Psoas muscle (tissue), 8 donors: Measurements from ENCODE around the gene TCF19. TPM values are rescaled to one million over a fixed set of nuclear protein-coding genes. Genes with fewer than 3 reads are reported as not detected.

Experiments
- ATAC-seq, 4 donors: fragments of 200-7000 bp; cut with Tn5 transposase; one replicate each; pipeline ENCODE4 v1.9.1; 2020; ENCODE audit warnings: moderate library complexity in 3 of 4, mild to moderate bottlenecking in 2 of 4
- DNase-seq, 2 donors: peaks; one replicate each; pipeline ENCODE4 v3.0.0-alpha.2; 2020
- H3K27ac ChIP-seq: fragments of 200-600 bp; one replicate; pipeline ENCODE4 v1.8.0; 2022
- H3K27me3 ChIP-seq, 3 donors: fragments of 200-600 bp in 1 of 3; one replicate each; pipeline versions ENCODE4 v1.6.1 to v1.8.0; 2013 to 2022; ENCODE audit warnings: low read length in 2 of 3, mild to moderate bottlenecking in 2 of 3, moderate library complexity in 1 of 3; ENCODE audit not compliant: insufficient read depth in 3 of 3
- H3K36me3 ChIP-seq, 2 donors: fragments of 200-600 bp in 1 of 2; one replicate each; pipeline versions ENCODE4 v1.6.1 to v1.8.0; 2013 to 2022; ENCODE audit warnings: low read depth in 1 of 2, mild to moderate bottlenecking in 1 of 2, moderate library complexity in 1 of 2; ENCODE audit not compliant: insufficient read depth in 1 of 2
- H3K4me1 ChIP-seq: fragments of 200-600 bp; one replicate; pipeline ENCODE4 v1.8.0; 2022
- H3K4me3 ChIP-seq: fragments of 200-600 bp; one replicate; pipeline ENCODE4 v1.8.0; 2022; ENCODE audit warnings: mild to moderate bottlenecking
- H3K9me3 ChIP-seq: fragments of 200-600 bp; one replicate; pipeline ENCODE4 v1.8.0; 2022
- WGBS, 3 donors: extraction: QIAGEN DNeasy Blood & Tissue Kit; methylation state at CpG; one replicate each; pipeline versions ENCODE4 v1.1.6 to v1.1.7; 2013; 5-methylcytosine and 5-hydroxymethylcytosine counted together
- intact Hi-C, 2 donors: fragments of 100-400 bp; cut with DNase I; formaldehyde crosslinking; loops; one replicate each; pipeline versions ENCODE4 v1.11.0 to v1.14.2; 2022
- polyA plus RNA-seq, 3 donors: library from polyadenylated mRNA; stranded (reverse); fragments of 200-250 nt; gene quantifications; one replicate each; pipeline ENCODE4 v1.2.3, GENCODE V29; 2013
- total RNA-seq, 4 donors: library from RNA; stranded (reverse); fragmentation: NEBNext Ultra II Directional in 2 of 4; extraction: Animal tissue kit (Norgen Biotek cat#: 25700) in 2 of 4; gene quantifications; one replicate each; pipeline versions ENCODE4 v1.2.1 to v1.2.4, GENCODE V29; 2021 to 2023
- TF ChIP-seq, protein P1 (sequence below): fragments of 200-600 bp; IDR thresholded peaks from one replicate; pipeline ENCODE4 v1.8.0; 2022; ENCODE audit warnings: antibody characterized with exemption
- donor health status: healthy with polysubstance abuse.
- donor health status: DM: no; HTN: no; CAD: no; lungs with moderate emphysema.
- donor health status: Bipolar disorder and iron deficiency.
- donor health status: healthy.
- donor health status: DM: yes; HTN: yes; CAD: no.
- donor health status: DM: no; HTN: no; CAD: no.
- donor health status: DM: no; HTN: no; CAD: no.
- donor health status: DM: yes; HTN: yes; CAD: no.

TCF19 gene
- total and polyA plus RNA-seq, 7 donors = 1.4 to 4.8 (median 1.8) TPM

DNA sequence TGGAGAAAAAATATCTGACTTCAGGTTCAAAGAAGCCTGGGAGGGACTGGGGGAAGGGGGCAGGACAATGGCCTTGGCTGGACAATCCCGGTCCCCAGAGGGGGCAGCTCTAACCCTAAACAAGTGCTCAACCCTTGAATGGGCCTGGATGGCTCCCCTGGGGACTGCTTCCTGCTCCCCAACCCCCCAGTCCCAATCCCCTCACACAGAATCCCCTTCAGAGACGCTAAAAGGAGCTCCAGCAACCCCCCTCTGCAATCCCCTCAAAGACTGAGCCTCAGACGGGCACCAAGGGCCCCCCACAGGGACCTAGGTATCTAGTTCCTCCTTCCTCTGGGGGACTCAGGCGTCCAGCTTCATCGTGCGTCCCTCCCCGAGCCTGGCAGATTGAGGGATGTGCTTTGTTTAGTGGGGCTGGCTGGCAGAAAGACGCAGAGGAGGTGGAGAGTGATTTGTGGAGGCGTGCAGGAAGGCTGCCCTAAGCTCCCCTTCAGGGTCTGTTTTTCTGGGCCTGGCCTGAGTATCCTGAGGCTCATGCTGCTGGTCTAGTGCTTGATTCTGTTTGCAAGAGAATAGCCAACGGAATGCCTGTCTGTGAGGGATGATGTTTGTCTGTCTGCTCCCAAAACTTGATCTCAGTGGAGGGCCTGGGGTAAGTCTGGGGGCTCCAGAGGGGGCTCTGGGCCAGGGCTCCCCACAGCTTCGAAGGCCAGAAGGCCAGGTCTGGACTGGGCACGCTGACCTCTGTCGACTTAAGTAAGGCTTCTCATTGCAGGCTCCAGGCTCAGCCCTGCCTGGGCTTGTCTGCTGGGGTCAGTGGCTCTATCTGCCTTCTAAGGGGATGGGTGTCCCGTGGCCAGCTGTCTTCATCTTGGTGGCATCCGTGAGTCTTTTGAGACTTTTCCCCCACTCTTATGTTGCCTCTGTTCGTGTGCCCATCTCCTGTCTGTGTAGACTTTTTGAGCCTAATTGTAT lies 13.8 kb downstream of the TCF19 start:
- Histone ChIP-seq H3K4me1 (no peaks in the 10 kb centered on the region), H3K36me3 (no peaks in the 10 kb centered on the region), H3K9me3 (no peaks in the 10 kb centered on the region), H3K4me3 (no peak overlapping the region), H3K27ac (no peak overlapping the region), H3K27me3 (no peaks in the 10 kb centered on the region)
- TF ChIP-seq, protein P1, sequence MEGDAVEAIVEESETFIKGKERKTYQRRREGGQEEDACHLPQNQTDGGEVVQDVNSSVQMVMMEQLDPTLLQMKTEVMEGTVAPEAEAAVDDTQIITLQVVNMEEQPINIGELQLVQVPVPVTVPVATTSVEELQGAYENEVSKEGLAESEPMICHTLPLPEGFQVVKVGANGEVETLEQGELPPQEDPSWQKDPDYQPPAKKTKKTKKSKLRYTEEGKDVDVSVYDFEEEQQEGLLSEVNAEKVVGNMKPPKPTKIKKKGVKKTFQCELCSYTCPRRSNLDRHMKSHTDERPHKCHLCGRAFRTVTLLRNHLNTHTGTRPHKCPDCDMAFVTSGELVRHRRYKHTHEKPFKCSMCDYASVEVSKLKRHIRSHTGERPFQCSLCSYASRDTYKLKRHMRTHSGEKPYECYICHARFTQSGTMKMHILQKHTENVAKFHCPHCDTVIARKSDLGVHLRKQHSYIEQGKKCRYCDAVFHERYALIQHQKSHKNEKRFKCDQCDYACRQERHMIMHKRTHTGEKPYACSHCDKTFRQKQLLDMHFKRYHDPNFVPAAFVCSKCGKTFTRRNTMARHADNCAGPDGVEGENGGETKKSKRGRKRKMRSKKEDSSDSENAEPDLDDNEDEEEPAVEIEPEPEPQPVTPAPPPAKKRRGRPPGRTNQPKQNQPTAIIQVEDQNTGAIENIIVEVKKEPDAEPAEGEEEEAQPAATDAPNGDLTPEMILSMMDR = no peak
- ATAC-seq (no peak), DNase-seq (no peak)
- intact Hi-C loops = no loop called here
- 53 to 65% (median 53%) methylated on average over 15 to 16 of the region's 16 CpGs for WGBS, 3 donors

DNA sequence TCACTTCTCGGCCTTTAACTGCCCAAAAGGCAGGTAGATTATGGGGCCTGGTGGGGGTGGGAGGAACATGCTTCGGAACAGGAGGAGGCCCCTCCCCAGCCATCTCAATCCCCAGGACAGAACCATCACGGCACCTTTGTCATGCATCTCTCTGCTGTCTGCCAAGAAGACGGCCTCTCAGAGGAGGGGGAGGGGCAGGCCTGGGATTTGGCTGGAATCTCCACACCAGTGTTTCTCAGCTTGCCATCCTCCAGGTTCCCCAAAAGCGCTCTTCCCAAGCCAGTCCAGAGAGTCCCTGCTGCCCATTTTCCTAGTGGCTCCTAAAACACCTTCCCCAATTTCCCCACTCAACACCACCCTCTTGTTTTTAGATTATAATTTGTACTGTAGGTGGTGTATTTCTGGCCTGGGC lies 14.6 kb downstream of the TCF19 start:
- no peak overlapping the region for H3K4me3 ChIP-seq
- no peaks in the 10 kb centered on the region for H3K36me3 ChIP-seq
- no peak for DNase-seq
- TF ChIP-seq, protein P1 = no peak
- H3K27ac ChIP-seq = no peak overlapping the region
- intact Hi-C loops = no loop called here
- no peaks in the 10 kb centered on the region for H3K9me3 ChIP-seq
- no peaks in the 10 kb centered on the region for H3K27me3 ChIP-seq
- 64 to 76% (median 66%) methylated on average over 5 of the region's 5 CpGs for WGBS, 3 donors
- ATAC-seq = no peak
- H3K4me1 ChIP-seq = no peaks in the 10 kb centered on the region

DNA sequence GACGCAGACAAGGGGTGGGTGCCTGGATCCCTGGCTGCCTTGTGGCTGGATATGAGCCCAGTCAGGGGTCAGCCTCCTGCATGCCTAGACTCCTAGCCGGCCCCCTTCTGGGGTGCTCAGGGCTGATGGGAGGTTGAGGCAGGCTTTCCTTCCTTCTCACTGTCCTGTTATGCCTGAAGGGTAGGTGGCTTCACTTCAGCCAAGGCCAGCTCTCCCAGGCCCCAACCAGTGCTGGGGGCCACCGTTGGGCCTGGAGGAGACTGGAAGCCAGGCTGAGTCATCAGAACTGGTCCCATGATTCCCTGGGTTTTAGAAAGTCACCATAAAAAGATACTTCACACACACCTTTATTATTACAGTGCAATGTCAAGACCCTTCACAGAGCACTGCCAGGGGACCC lies 15.0 kb downstream of the TCF19 start:
- no peaks in the 10 kb centered on the region for H3K36me3 ChIP-seq
- WGBS, 3 donors = 58 to 71% (median 67%) methylated on average over 3 of the region's 3 CpGs
- H3K27me3 ChIP-seq = no peaks in the 10 kb centered on the region
- TF ChIP-seq, protein P1 = no peak
- intact Hi-C loops = no loop called here
- ATAC-seq = no peak
- no peaks in the 10 kb centered on the region for H3K9me3 ChIP-seq
- H3K4me3 ChIP-seq = no peak overlapping the region
- DNase-seq = no peak
- H3K4me1 ChIP-seq = no peaks in the 10 kb centered on the region
- H3K27ac ChIP-seq = no peak overlapping the region

DNA sequence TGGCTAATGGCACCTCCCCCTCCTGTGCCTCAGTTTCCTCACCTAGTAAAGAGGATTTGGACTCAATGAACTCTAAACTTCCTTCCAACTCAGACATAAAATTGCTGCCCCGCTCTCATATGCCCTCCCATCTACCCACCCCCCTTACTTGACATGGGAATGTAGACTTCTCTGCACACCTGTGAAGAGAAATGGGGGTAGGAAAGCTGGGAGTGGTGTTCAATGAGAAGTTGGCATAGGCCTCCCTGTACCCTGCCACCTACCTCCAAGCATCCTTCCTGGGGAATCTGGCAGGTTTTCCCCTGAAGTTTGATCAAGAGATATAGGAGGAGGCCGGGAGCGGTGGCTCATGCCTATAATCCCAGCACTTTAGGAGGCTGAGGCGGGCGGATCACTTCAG lies 16.0 kb downstream of the TCF19 start:
- TF ChIP-seq, protein P1 = no peak
- Histone ChIP-seq H3K9me3 (no peaks in the 10 kb centered on the region), H3K36me3 (no peaks in the 10 kb centered on the region), H3K4me3 (no peak overlapping the region), H3K27ac (no peak overlapping the region), H3K4me1 (no peaks in the 10 kb centered on the region), H3K27me3 (no peaks in the 10 kb centered on the region)
- intact Hi-C loops = no loop called here
- WGBS, 3 donors = 84 to 90% (median 88%) methylated on average over 4 to 5 of the region's 5 CpGs
- no peak for ATAC-seq
- DNase-seq = no peak
